Right lobe of liver (tissue), 6 donors: ENCODE measurements around the gene SYNE1. TPM values are rescaled to one million over a fixed set of nuclear protein-coding genes. Genes with fewer than 3 reads are reported as not detected.
"Not testable (repeated sequence)": the region's sequence is repeated elsewhere in the genome, so short reads cannot be mapped to it uniquely, and the experiment has no call there.

Experiments used
- ATAC-seq, 4 donors: fragments of 200-7000 bp; cut with Tn5 transposase; one replicate each; pipeline ENCODE4 v1.9.1; 2020; ENCODE audit warnings: mild to moderate bottlenecking in 4 of 4, moderate library complexity in 4 of 4
- DNase-seq, 3 donors: peaks; one replicate each; pipeline ENCODE4 v3.0.0-alpha.2; 2020
- H3K27ac ChIP-seq, 3 donors: fragments of 200-600 bp; one replicate each; pipeline ENCODE4 v1.8.0; 2022
- H3K27me3 ChIP-seq, 2 donors: fragments of 200-600 bp; one replicate each; pipeline ENCODE4 v1.8.0; 2022
- H3K36me3 ChIP-seq, 4 donors: fragments of 200-600 bp; sonication (generic) in 1 of 4; one replicate each; pipeline versions ENCODE4 v1.5.1 to v1.8.0; 2017 to 2022; ENCODE audit warnings: control low read depth in 1 of 4
- H3K4me1 ChIP-seq, 4 donors: fragments of 200-600 bp; sonication (generic) in 1 of 4; one replicate each; pipeline versions ENCODE4 v1.5.1 to v1.8.0; 2017 to 2022; ENCODE audit warnings: control low read depth in 1 of 4
- H3K4me3 ChIP-seq, 3 donors: fragments of 200-600 bp; one replicate each; pipeline ENCODE4 v1.8.0; 2022
- H3K9me3 ChIP-seq, 4 donors: fragments of 200-600 bp; sonication (generic) in 1 of 4; one replicate each; pipeline versions ENCODE4 v1.5.1 to v1.8.0; 2017 to 2022; ENCODE audit warnings: control low read depth in 1 of 4
- CTCF ChIP-seq, 4 donors: fragments of 200-600 bp in 3 of 4; fragments of 450-650 bp in 1 of 4; IDR thresholded peaks; one replicate each; pipeline versions ENCODE4 v1.5.1 to v1.8.0; 2016 to 2022; ENCODE audit warnings: antibody characterized with exemption in 4 of 4, mild to moderate bottlenecking in 2 of 4
- POLR2A ChIP-seq: fragments of 450-650 bp; IDR thresholded peaks from one replicate; pipeline ENCODE4 v1.6.1; 2017; ENCODE audit warnings: antibody characterized with exemption, mild to moderate bottlenecking
- WGBS: methylation state at CpG from one replicate; pipeline ENCODE4 v1.1.6; 2018; ENCODE audit warnings: low coverage, low lambda C conversion rate; ENCODE audit not compliant: insufficient coverage; ENCODE audit errors: missing lambda C conversion rate; 5-methylcytosine and 5-hydroxymethylcytosine counted together
- intact Hi-C, 2 donors: fragments of 100-400 bp; cut with DNase I; formaldehyde crosslinking; loops; one replicate each; pipeline versions ENCODE4 v1.11.2 to v1.14.1; 2022
- total RNA-seq, 6 experiments: library from RNA; depleted of rRNA in 2 of 6; stranded (reverse); fragments of >200 nt in 2 of 6; fragmentation: NEBNext Ultra II Directional in 3 of 6; extraction: Animal tissue kit (Norgen Biotek cat#: 25700) in 3 of 6; gene quantifications; one replicate each; pipeline versions ENCODE4 v1.1.0 to v1.2.4, GENCODE V29; 2016 to 2023
- donor health status: DM: no; HTN: yes; CAD: no.
- donor health status: DM: no; HTN: no; CAD: no.
- donor health status: DM: no; HTN: no; CAD: no.
- donor health status: DM: no; HTN: yes; CAD: no.
- donor health status: DM: no; HTN: yes; CAD: no.

SYNE1 gene
- total RNA-seq, 6 experiments from 2014 or later, result 22.8 to 43.2 (median 25.0) TPM

GRCh38 chr6:152496731-152497130 lies 140.4 kb downstream of the SYNE1 start:
- TF ChIP-seq POLR2A, result no peak
- no peak for TF ChIP-seq CTCF (IDR thresholded peaks at IDR 0.05)
- no peak for DNase-seq
- Histone ChIP-seq H3K4me3 (no peak overlapping the region), H3K4me1 (no peaks in the 10 kb centered on the region), H3K27ac (no peak overlapping the region), H3K9me3 (no peaks in the 10 kb centered on the region), H3K36me3 (no peaks in the 10 kb centered on the region), H3K27me3 (no peaks in the 10 kb centered on the region)
- intact Hi-C loops, result no loop called here
- 67% methylated on average over 5 of the region's 5 CpGs for WGBS
- ATAC-seq, result no peak

GRCh38 chr6:152495456-152495855 lies 141.7 kb downstream of the SYNE1 start:
- H3K4me3 ChIP-seq, H3K4me1 ChIP-seq, H3K27ac ChIP-seq, DNase-seq, intact Hi-C loops, H3K9me3 ChIP-seq, ATAC-seq, H3K27me3 ChIP-seq, H3K36me3 ChIP-seq: not testable (repeated sequence)
- WGBS, result 69% methylated on average over 6 of the region's 6 CpGs

GRCh38 chr6:152492281-152492680 lies 144.9 kb downstream of the SYNE1 start:
- intact Hi-C loops, H3K9me3 ChIP-seq, H3K27me3 ChIP-seq, H3K4me3 ChIP-seq, ATAC-seq, H3K36me3 ChIP-seq, H3K4me1 ChIP-seq, DNase-seq, H3K27ac ChIP-seq: not testable (repeated sequence)
- WGBS, result 62% methylated on average over 2 of the region's 3 CpGs

- 80% methylated on average over 2 of the region's 2 CpGs for WGBS
- H3K27ac ChIP-seq, H3K36me3 ChIP-seq, ATAC-seq, H3K4me1 ChIP-seq, DNase-seq, H3K4me3 ChIP-seq, H3K27me3 ChIP-seq, H3K9me3 ChIP-seq, intact Hi-C loops: not testable (repeated sequence)
Observed at GRCh38 chr6:152491501-152491900, 145.7 kb downstream of the SYNE1 start.

GRCh38 chr6:152490971-152491378 lies 146.2 kb downstream of the SYNE1 start:
- 60% methylated on average over 5 of the region's 5 CpGs for WGBS
- DNase-seq, ATAC-seq, H3K4me3 ChIP-seq, H3K9me3 ChIP-seq, H3K27ac ChIP-seq, H3K27me3 ChIP-seq, intact Hi-C loops, H3K4me1 ChIP-seq, H3K36me3 ChIP-seq: not testable (repeated sequence)

GRCh38 chr6:152484806-152485205 lies 152.4 kb downstream of the SYNE1 start:
- 40% methylated on average over 2 of the region's 2 CpGs for WGBS
- Histone ChIP-seq H3K4me1 (no peaks in the 10 kb centered on the region), H3K4me3 (no peak overlapping the region), H3K36me3 (no peaks in the 10 kb centered on the region), H3K9me3 (no peaks in the 10 kb centered on the region), H3K27ac (no peak overlapping the region), H3K27me3 (no peaks in the 10 kb centered on the region)
- no peak for TF ChIP-seq CTCF (IDR thresholded peaks at IDR 0.05)
- TF ChIP-seq POLR2A, result no peak
- DNase-seq (no peak), ATAC-seq (no peak)
- intact Hi-C loops, result no loop called here

- no peaks in the 10 kb centered on the region for H3K27me3 ChIP-seq
- 94% methylated on average over 1 of the region's 1 CpG for WGBS
- ATAC-seq, result no peak
- no peaks in the 10 kb centered on the region for H3K4me1 ChIP-seq
- DNase-seq, result no peak
- H3K4me3 ChIP-seq, result no peak overlapping the region
- H3K36me3 ChIP-seq, result no peaks in the 10 kb centered on the region
- intact Hi-C loops, result no loop called here
- TF ChIP-seq CTCF (IDR thresholded peaks at IDR 0.05), result no peak
- TF ChIP-seq POLR2A, result no peak
- no peaks in the 10 kb centered on the region for H3K9me3 ChIP-seq
- no peak overlapping the region for H3K27ac ChIP-seq
Observed at GRCh38 chr6:152482289-152482688, 154.9 kb downstream of the SYNE1 start.
